GM23338 (cell line): Measurements from ENCODE around the gene ZNF638. TPM values are rescaled to one million over a fixed set of nuclear protein-coding genes. Genes with fewer than 3 reads are reported as not detected.
A peak's percentile ranks its signal among the peaks of the same experiment; 100 is the strongest.

Experiments used
- ATAC-seq: fragments of 200-7000 bp; cut with Tn5 transposase; 3 replicates; pipeline ENCODE4 v1.9.1; 2020
- DNase-seq: peaks from one replicate; pipeline ENCODE4 v3.0.0-alpha.2; 2015; ENCODE audit warnings: low spot score
- H2AFZ ChIP-seq: fragments of 200-600 bp; sonication (generic); 2 replicates; pipeline ENCODE4 v1.8.0; 2016; ENCODE audit warnings: antibody characterized with exemption, mild to moderate bottlenecking, moderate library complexity
- H3F3A ChIP-seq: fragments of 200-600 bp; sonication (generic); replicated peaks from 2 replicates; pipeline ENCODE4 v1.8.0; 2017; ENCODE audit warnings: antibody characterized with exemption, mixed run types, low read depth
- H3K27ac ChIP-seq: fragments of 200-600 bp; sonication (generic); 2 replicates; pipeline ENCODE4 v1.6.1; 2016; ENCODE audit warnings: low read depth
- H3K27me3 ChIP-seq: fragments of 200-600 bp; sonication (generic); 2 replicates; pipeline ENCODE4 v1.8.0; 2016; ENCODE audit warnings: mild to moderate bottlenecking, mixed run types, moderate library complexity; ENCODE audit not compliant: insufficient read depth
- H3K36me3 ChIP-seq: fragments of 200-600 bp; sonication (generic); 2 replicates; pipeline ENCODE4 v1.8.0; 2016; ENCODE audit warnings: mild to moderate bottlenecking; ENCODE audit not compliant: insufficient read depth
- H3K4me1 ChIP-seq: fragments of 200-600 bp; sonication (generic); 2 replicates; pipeline ENCODE4 v1.8.0; 2016; ENCODE audit warnings: mild to moderate bottlenecking, moderate library complexity; ENCODE audit not compliant: insufficient read depth
- H3K4me2 ChIP-seq: fragments of 200-600 bp; sonication (generic); 2 replicates; pipeline ENCODE4 v1.7.1; 2017; ENCODE audit warnings: mixed run types
- H3K4me3 ChIP-seq: fragments of 200-600 bp; sonication (generic); 2 replicates; pipeline ENCODE4 v1.6.1; 2016; ENCODE audit warnings: mixed run types
- H3K79me2 ChIP-seq: fragments of 200-600 bp; sonication (generic); replicated peaks from 2 replicates; pipeline ENCODE4 v1.8.0; 2017; ENCODE audit warnings: mild to moderate bottlenecking; ENCODE audit not compliant: insufficient read depth
- H3K9me2 ChIP-seq: fragments of 200-600 bp; sonication (generic); 2 replicates; pipeline ENCODE4 v1.8.0; 2017; ENCODE audit not compliant: insufficient read depth
- H4K20me1 ChIP-seq: fragments of 200-600 bp; sonication (generic); replicated peaks from 2 replicates; pipeline ENCODE4 v1.8.0; 2017; ENCODE audit warnings: mild to moderate bottlenecking; ENCODE audit not compliant: insufficient read depth
- H3K27ac Mint-ChIP-seq: 2 replicates; pipeline ENCODE4 v1.8.0; 2020; ENCODE audit warnings: inconsistent platforms, mild to moderate bottlenecking, moderate library complexity, mixed read lengths
- H3K27me3 Mint-ChIP-seq: 3 replicates; pipeline ENCODE4 v1.8.0; 2022; ENCODE audit warnings: low read depth, mild to moderate bottlenecking, moderate library complexity, mixed read lengths, inconsistent platforms; ENCODE audit not compliant: insufficient read depth, poor library complexity
- H3K36me3 Mint-ChIP-seq: 3 replicates; pipeline ENCODE4 v1.8.0; 2021; ENCODE audit warnings: low read depth, mild to moderate bottlenecking, inconsistent platforms, moderate library complexity, mixed read lengths
- H3K4me1 Mint-ChIP-seq: 3 replicates; pipeline ENCODE4 v1.8.0; 2020; ENCODE audit warnings: mild to moderate bottlenecking, inconsistent platforms, mixed read lengths
- H3K4me3 Mint-ChIP-seq: 3 replicates; pipeline ENCODE4 v1.8.0; 2021; ENCODE audit warnings: moderate library complexity, mild to moderate bottlenecking, inconsistent platforms, mixed read lengths
- H3K9me3 Mint-ChIP-seq: 3 replicates; pipeline ENCODE4 v1.8.0; 2020; ENCODE audit warnings: moderate library complexity, mild to moderate bottlenecking, inconsistent platforms, mixed read lengths
- ZNF462 ChIP-seq: fragments of 250-450 bp; sonication (Bioruptor Pico); IDR thresholded peaks from 2 replicates; pipeline ENCODE4 v1.5.0; 2020; ENCODE audit warnings: mild to moderate bottlenecking, moderate library complexity
- polyA plus RNA-seq: library from polyadenylated mRNA; unstranded; fragments of >200 nt; fragmentation: Nextera tagmentation; extraction: Ambion mirVana; gene quantifications from 2 replicates; pipeline ENCODE4 v1.2.1, GENCODE V29; 2016
- total RNA-seq: library from RNA; depleted of rRNA; stranded (reverse); fragments of >200 nt; shearing (Covaris generic); gene quantifications from 2 replicates; pipeline ENCODE4 v1.2.3, GENCODE V29; 2014

The ZNF638 gene
- total and polyA plus RNA-seq, 2 experiments from 2014 or later: 185 to 190 TPM

- no peak for TF ChIP-seq ZNF462 (CRISPR knock-in tag)
These were observed 132.8 kb downstream of the ZNF638 start (continued) for GRCh38 chr2:71464389-71464788.

GRCh38 chr2:71465356-71465755 is 133.8 kb downstream of the ZNF638 start:
- Histone ChIP-seq H3K4me1 (peaks cover 20% of the 10 kb centered on the region; the same call in 1 of the 2 replicates), H4K20me1 (peaks cover 5% of the 10 kb centered on the region), H3K79me2 (no peaks in the 10 kb centered on the region), H3K27me3 (peaks cover 65% of the 10 kb centered on the region), H3K4me3 (peak overlapping the region; percentile 79), H3K36me3 (no peaks in the 10 kb centered on the region; the same call in 1 of the 2 replicates), H3F3A (0 out of 2 replicates have a peak, but pooled peaks cover 2% of the 10 kb centered on the region), H2AFZ (no peak overlapping the region), H3K9me2 (no peaks in the 10 kb centered on the region; the same call in 1 of the 2 replicates), H3K27ac (no peak overlapping the region), H3K4me2 (peak overlapping the region; percentile 98)
- peak; percentile 13 for ATAC-seq
- Mint-ChIP-seq H3K36me3 (peaks cover 11% of the 10 kb centered on the region), H3K4me1 (peaks cover 27% of the 10 kb centered on the region), H3K27me3 (peaks cover 32% of the 10 kb centered on the region), H3K9me3 (peaks cover 12% of the 10 kb centered on the region; the same call in 2 of the 3 replicates), H3K4me3 (no peak overlapping the region), H3K27ac (no peak overlapping the region)
- DNase-seq: peak; percentile 26
- no peak for TF ChIP-seq ZNF462 (CRISPR knock-in tag)
